NCI-H510A (cell line): ENCODE results near the gene ASCC3.
"Not testable (repeated sequence)": the region's sequence is repeated elsewhere in the genome, so short reads cannot be mapped to it uniquely, and the experiment has no call there.

Experiments used
- DNase-seq: peaks from one replicate; lab custom pipeline; 2025; lab: John Stamatoyannopoulos, UW

The ASCC3 gene

GRCh38 chr6:100889351-100889750, 8.2 kb upstream of the ASCC3 start:
- no peak for DNase-seq

DNA sequence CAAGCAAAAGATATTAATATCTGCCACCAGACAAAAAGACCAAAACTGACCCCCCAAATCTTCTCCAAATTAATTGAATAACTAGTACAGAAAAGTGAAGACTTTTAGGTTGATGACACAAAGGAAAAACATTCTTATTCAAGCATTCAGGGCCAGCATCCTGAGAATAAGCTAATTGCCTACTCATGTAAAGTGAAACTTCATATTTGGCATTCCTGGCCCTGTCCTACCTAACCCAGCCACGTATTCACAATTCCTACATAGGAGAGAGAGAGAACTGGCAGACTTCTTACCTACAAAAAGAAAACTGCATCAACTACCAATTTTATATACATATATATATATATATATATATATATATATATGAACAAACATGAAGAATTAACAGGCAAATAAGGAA, 4.9 kb upstream of the ASCC3 start:
- DNase-seq = no peak

- DNase-seq = no peak
Measured at GRCh38 chr6:100883347-100883746, 2.2 kb upstream of the ASCC3 start.

- DNase-seq = no peak
Measured at GRCh38 chr6:100881707-100882040, 545 bp upstream of the ASCC3 start.

DNA sequence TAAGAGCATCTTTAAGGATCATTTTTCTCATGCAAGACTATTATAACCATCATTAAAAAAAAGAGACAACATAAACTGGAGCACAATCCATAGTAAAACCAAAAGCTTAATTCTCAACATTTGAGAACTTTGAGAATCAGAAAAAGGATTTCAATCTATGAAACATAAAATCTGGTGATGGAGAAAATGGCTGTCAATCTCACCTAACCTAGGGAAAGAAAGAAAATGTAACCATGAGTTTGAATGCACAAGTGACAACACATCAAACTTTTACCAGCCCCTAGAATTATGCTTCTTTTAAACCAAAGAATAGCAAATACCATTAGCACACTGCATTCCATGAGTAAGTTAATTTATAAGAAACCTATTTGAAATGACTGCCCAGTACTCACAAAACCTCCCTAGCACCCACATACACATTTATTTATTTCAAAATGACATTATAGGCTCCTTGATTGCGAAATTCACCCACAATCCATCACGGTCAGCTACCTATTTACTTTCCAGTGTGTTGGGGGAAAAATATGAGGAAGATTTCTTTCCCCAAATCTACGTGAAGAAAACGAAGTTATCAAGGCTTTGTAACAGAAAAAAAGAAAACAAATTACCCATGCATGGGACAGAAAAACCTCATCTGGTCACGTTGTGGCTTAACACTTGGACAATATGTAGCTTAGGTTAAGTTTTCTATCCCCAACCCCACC, 828 bp downstream of the ASCC3 start:
- DNase-seq = no peak

DNA sequence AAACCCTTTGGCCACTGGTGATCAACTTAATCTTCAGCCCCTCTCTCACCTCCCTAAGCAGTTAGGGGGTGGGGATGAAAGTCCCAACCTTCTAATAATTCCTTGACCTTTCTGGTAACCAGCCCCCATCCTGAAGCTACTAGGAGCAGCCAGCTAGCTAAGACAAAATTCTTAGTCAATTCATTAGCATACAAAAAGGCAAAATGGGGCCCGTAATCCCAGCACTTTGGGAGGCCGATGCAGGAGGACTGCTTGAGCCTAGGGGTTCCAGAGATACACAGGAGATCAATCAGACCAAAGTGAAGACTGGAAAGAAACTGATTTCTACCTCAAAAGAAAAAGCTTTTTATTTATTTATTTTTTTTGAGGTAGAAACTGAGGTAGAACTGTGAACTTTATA, 1.8 kb downstream of the ASCC3 start:
- no peak for DNase-seq

DNA sequence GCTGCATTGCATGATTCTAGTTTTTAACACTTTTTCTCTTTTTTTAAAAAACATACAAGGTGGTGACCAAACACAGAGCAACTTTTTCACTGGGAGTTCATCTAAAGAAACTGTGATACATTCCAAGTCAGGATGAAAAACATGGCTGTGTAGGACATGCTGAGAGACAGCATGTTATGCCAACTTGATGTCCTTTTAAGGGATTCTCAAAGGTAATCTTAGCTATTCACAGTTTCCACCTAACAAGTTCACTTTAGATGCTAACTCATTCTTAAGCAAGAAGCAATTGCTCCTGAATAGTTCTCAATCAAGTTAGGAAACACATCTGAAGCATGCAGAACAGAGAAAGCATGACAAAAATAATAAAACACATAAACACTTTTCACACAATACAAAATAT, 3.3 kb downstream of the ASCC3 start:
- no peak for DNase-seq

DNA sequence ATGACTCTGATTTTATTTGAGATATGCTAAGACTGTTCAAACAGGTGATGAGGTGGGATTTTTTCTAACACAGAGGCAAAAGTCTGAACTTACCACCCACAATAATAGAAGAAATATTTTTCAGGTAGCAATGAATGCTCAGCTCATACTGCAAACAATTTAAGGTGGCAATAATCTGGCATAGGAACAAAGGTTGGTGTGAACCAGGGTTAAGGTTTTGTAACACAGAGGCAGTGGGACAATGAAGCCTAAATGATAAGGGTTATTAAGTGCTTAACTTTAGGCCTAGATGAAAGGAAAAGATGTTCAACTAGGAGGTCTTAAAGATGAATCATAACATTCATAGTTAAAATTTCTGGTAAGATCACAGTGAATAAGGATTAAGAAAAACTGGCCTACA, 4.9 kb downstream of the ASCC3 start:
- no peak for DNase-seq

DNA sequence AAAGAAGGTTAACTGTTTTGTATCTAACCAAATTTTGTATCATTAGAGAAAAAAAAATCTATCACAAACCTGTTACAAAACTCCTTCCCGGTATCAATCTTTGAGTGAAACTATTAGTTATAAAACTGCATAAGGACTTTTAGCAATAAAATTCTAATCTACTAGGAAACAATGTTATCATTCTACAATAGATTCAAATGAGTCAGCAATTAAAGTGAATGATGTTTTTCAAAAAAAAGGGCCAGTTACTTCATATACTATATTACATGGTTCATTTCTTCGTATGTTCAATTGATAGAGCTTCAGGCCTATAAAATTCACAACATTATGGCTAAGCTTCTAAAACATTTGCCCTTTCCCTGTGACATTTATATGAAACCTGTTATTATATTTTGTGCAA, 15.6 kb downstream of the ASCC3 start:
- no peak for DNase-seq

DNA sequence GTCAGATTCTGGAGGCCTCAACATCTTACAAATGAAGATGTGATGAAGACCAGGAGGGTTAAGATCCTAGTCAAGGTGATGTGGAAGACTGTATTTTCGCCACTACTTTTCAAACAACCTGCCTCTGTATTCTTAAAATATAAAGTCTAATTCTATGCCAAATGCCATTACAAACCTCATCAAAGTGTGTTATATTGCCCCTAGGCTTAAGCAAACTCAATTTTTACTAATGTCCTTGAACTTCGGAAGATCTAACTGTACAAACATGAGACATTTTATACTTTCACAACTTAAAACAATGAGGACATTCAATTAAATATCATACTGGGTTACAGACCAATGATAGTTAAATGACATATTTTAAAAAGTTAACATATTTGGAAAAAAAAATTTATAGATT, 19.1 kb downstream of the ASCC3 start:
- DNase-seq = no peak

DNA sequence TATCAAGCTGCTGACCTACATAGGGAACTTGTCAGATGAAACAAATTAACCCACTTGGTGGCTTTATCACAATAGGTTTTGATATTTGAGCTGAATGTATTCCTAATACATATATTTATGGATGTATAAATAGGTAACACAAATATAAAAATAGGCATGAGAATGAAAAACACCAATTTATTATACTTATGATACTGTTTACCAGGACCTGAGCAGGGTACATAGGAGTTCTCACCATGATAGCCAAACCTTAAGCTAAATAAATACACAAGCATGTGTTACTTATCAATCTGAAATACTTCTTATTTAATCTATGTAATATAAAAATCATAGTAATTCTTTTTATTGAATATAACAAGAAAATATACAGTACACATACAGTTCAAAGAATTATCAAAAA, 25.0 kb downstream of the ASCC3 start:
- no peak for DNase-seq

DNA sequence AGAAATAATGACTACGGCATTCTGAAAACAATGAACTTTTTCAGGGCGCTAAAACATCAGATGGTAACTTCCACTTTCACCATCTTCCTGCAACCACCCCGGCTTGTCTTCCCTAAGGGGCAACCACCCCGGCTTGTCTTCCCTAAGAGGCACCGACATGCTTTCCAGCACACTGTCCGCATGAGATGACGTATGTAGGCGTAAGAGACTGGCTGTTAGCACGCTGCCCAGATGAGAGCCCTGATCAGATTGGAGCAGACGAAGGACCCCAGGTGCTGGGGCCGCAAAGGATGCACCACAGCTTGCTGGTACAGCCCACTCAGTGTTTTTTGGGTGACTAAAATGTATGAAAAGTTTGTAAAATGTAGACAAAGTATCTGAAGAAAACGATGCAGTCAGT, 29.3 kb downstream of the ASCC3 start:
- no peak for DNase-seq

DNA sequence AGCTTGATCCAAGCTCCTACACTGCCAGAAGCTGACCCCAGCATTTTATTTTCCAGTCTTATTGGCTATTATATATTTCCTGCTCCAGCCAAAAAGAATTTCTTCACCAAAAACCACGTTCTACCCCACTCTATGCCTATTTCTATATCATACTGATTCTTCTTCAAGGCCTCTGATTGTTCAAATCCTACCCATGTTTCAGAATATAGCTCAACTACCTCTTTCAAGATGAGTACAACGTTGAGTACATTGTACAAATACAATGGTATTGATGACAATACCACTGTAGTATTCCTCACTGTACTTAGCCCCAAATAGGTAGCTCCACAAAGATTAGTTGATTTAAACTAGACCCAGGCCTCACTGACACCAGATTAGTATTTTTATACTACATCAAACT, 31.0 kb downstream of the ASCC3 start:
- DNase-seq = no peak

- DNase-seq = no peak
Measured at GRCh38 chr6:100846276-100846675, 34.9 kb downstream of the ASCC3 start.

GRCh38 chr6:100845676-100846075, 35.5 kb downstream of the ASCC3 start:
- no peak for DNase-seq

DNA sequence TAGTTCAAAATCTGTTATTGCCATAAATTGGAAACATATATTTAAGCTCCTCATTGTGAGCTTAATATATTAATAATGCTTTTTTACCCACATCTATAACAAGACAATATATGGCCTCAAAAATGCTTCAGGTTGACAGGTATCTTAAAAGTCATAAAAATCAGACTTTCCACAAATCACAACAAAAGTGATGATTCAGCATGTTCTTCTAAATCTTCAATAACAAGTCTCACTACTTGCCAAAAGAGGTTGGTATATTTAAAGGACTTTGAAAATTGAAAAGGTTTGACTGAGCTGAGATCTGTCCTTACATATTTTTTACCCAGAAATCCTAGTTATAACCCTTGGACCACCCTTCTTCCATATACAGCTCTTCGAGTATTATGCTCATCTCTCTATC, 41.7 kb downstream of the ASCC3 start:
- DNase-seq = no peak

DNA sequence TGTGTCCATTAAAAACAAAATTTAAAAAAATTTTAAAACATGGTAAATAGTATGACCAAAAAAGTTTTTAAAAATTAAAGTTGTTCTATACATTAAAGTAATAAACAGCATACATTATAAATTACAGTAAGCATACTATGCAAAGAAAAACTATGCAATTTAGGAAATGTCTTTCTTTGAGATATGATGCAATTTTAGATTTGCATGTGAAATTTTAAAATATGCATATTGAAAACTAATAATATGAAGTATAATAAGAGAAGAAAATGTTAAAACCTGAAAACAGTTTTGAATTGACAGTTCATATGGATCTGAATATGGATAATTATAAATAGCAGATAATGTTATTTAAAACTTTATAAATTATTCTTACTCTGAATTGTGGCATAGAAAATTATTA, 43.1 kb downstream of the ASCC3 start:
- no peak for DNase-seq

DNA sequence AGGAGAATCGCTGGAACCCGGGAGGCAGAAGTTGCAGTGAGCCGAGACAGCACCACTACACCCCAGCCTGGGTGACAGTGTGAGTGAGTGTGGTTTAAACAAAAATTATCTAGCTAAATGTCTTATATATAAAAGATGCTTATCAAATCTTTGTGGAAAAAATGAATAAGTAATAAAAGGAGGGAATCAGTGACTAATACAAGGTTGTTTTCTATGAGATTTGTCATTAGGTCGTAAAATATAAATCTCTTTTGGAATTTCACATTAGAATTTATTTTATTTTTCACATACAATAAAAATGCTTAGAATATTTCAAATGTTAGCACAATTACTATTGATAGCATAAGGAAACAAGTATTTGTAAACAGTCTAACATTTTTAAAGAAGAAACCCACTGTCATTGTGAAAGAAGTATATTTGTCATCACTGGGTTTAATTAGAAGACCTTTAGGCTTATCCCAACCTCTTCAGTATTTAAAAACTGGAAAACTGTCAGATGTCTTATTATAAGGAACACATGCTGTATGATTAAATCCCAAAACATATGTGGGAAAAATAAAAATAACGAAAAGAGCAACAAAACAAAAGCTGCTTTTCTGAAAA, 47.1 kb downstream of the ASCC3 start:
- no peak for DNase-seq

- not testable (repeated sequence) for DNase-seq
Measured at GRCh38 chr6:100829077-100829595, 52.0 kb downstream of the ASCC3 start.

DNA sequence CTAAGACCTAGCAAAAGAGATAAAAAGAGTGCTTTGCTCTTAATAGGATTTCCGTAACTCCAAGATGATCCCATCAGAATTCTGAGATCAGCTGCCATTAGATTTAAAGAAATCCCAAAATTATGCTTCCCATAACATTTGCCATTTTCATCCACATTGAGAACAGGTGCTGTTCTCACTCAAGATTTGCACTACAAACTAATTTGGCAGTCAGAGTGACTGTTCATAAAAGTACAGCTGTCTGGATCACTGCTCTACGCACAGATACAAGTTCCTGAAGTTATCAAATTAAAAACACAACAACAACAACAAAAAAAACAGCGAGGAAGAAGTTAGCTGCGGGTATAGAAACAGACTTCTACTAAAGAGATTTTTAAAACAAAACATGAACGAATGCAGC, 58.1 kb downstream of the ASCC3 start:
- DNase-seq = no peak

DNA sequence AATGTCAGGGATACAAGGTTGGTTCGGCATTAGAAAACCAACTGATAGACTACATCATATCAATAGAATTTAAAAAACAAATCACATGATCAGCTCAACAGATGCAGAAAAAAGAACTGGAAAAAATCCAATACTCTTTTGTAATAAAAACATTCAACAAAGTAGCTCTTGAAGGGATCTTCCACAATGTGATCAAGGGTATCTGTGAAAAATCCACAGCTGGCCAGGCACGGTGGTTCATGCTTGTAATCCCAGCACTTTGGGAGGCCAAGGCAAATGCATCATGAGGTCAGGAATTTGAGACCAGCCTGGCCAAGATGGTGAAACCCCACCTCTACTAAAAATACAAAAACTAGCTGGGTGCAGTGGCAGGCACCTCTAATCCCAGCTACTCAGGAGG, 63.1 kb downstream of the ASCC3 start:
- no peak for DNase-seq

- DNase-seq = no peak
Measured at GRCh38 chr6:100810015-100810414, 71.1 kb downstream of the ASCC3 start.

DNA sequence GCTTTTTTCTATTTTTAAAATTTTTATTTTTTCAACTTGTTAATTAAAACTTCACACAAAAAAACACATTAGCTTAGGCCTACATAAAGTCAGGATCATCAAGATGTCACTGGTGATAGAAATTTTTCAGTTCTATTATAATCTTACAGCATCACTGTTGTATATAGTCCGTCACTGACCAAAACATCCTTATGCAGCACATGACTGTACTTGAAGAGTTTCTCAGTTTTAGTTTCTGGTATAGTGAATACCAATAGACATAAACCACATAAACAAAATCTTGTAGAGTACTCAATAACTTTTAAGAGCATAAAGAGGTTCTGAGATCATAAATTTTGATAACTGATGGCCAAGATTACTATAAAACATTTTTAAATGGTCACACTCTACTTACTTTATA, 71.8 kb downstream of the ASCC3 start:
- no peak for DNase-seq

DNA sequence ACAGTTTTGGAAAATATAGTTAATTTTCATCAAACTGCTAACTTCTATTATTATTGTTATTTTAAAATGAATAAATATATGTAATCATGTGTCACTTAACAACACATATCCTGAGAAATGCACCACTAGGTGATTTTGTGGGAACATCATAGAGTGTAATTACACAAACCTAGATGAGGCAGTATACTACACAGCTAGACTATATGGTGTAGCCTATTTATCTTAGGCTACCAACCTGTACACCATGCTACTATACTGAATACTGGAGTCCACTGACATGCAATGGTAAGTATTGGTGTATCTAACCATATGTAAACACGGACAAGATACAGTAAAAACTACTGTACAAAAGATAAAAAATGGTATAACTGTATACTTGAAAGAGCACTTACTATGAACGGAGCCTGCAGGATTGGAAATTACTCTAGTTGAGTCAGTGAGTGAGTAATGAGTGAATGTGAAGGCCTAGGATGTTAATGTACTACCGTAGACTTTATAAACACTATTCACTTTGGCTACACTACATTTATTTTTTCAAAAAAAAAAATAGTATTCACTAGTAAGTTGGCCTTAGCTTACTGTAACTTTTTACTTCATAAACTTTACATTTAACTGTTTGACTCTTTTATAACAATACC, 72.4 kb downstream of the ASCC3 start:
- DNase-seq = no peak
